SJCRH30 (cell line): Measurements from ENCODE around the gene VIPR2. TPM values are rescaled to one million over a fixed set of nuclear protein-coding genes. Genes with fewer than 3 reads are reported as not detected.

Experiments
- DNase-seq, 2 experiments: peaks; one replicate each; pipeline ENCODE4 v3.0.0-alpha.2; 2015 to 2020
- H3K27ac ChIP-seq: fragments of 250-450 bp; sonication (Bioruptor Pico); 2 replicates; pipeline ENCODE4 v1.5.1; 2020; ENCODE audit warnings: mild to moderate bottlenecking, moderate library complexity
- H3K27me3 ChIP-seq: fragments of 250-450 bp; sonication (Bioruptor Pico); 2 replicates; pipeline ENCODE4 v1.5.1; 2020; ENCODE audit warnings: mild to moderate bottlenecking, moderate library complexity
- H3K36me3 ChIP-seq: fragments of 250-450 bp; sonication (Bioruptor Pico); 2 replicates; pipeline ENCODE4 v1.5.1; 2020; ENCODE audit warnings: mild to moderate bottlenecking, moderate library complexity
- H3K4me1 ChIP-seq: fragments of 250-450 bp; sonication (Bioruptor Pico); 2 replicates; pipeline ENCODE4 v1.5.1; 2020; ENCODE audit warnings: mild to moderate bottlenecking, moderate library complexity
- H3K4me3 ChIP-seq: fragments of 250-450 bp; sonication (Bioruptor Pico); 2 replicates; pipeline ENCODE4 v1.5.1; 2020; ENCODE audit warnings: mild to moderate bottlenecking, moderate library complexity
- H3K9me3 ChIP-seq: fragments of 250-450 bp; sonication (Bioruptor Pico); replicated peaks from 2 replicates; pipeline ENCODE4 v1.5.1; 2020; ENCODE audit warnings: mild to moderate bottlenecking, moderate library complexity
- total RNA-seq: library from RNA; depleted of rRNA; stranded (reverse); fragments of >200 nt; shearing (Covaris generic); gene quantifications from 2 replicates; pipeline ENCODE4 v1.2.3, GENCODE V29; 2014

VIPR2 gene
- total RNA-seq, 1 experiment from 2014 or later = 10.2 TPM

- no peaks in the 10 kb centered on the region for H3K27me3 ChIP-seq
- H3K4me3 ChIP-seq = no peak overlapping the region
- no peaks in the 10 kb centered on the region for H3K9me3 ChIP-seq
- no peaks in the 10 kb centered on the region for H3K4me1 ChIP-seq
- no peaks in the 10 kb centered on the region for H3K36me3 ChIP-seq
- DNase-seq = no peak
- no peak overlapping the region for H3K27ac ChIP-seq
Observed at GRCh38 chr7:159061674-159062212, 82.9 kb downstream of the VIPR2 start.

- H3K4me3 ChIP-seq = no peak overlapping the region
- H3K27me3 ChIP-seq = no peaks in the 10 kb centered on the region
- no peak for DNase-seq
- no peaks in the 10 kb centered on the region for H3K9me3 ChIP-seq
- no peaks in the 10 kb centered on the region for H3K36me3 ChIP-seq
- H3K4me1 ChIP-seq = no peaks in the 10 kb centered on the region
- H3K27ac ChIP-seq = no peak overlapping the region
Observed at GRCh38 chr7:159061209-159061608, 83.5 kb downstream of the VIPR2 start.

- H3K27ac ChIP-seq = no peak overlapping the region
- H3K36me3 ChIP-seq = no peaks in the 10 kb centered on the region
- DNase-seq = no peak
- H3K4me3 ChIP-seq = no peak overlapping the region
- no peaks in the 10 kb centered on the region for H3K4me1 ChIP-seq
- no peaks in the 10 kb centered on the region for H3K27me3 ChIP-seq
- no peaks in the 10 kb centered on the region for H3K9me3 ChIP-seq
Observed at GRCh38 chr7:159060440-159060839, 84.2 kb downstream of the VIPR2 start.

- DNase-seq = no peak
- H3K9me3 ChIP-seq = no peaks in the 10 kb centered on the region
- H3K4me3 ChIP-seq = no peak overlapping the region
- no peaks in the 10 kb centered on the region for H3K36me3 ChIP-seq
- H3K27ac ChIP-seq = no peak overlapping the region
- no peaks in the 10 kb centered on the region for H3K27me3 ChIP-seq
- no peaks in the 10 kb centered on the region for H3K4me1 ChIP-seq
Observed at GRCh38 chr7:159059629-159060028, 85.0 kb downstream of the VIPR2 start.

- Histone ChIP-seq H3K27me3 (no peaks in the 10 kb centered on the region), H3K4me1 (no peaks in the 10 kb centered on the region), H3K4me3 (no peak overlapping the region), H3K27ac (no peak overlapping the region), H3K9me3 (no peaks in the 10 kb centered on the region), H3K36me3 (no peaks in the 10 kb centered on the region)
- DNase-seq = no peak
Observed at GRCh38 chr7:159057647-159058046, 87.0 kb downstream of the VIPR2 start.

- H3K9me3 ChIP-seq = no peaks in the 10 kb centered on the region; the same call in 1 of the 2 replicates
- no peaks in the 10 kb centered on the region for H3K4me1 ChIP-seq
- no peak overlapping the region for H3K4me3 ChIP-seq
- no peak overlapping the region for H3K27ac ChIP-seq
- no peaks in the 10 kb centered on the region for H3K36me3 ChIP-seq
- DNase-seq = peak in 1 of 2 experiments; percentile 45
- no peaks in the 10 kb centered on the region for H3K27me3 ChIP-seq
Observed at GRCh38 chr7:159056737-159057136, 87.9 kb downstream of the VIPR2 start.

- Histone ChIP-seq H3K27ac (no peak overlapping the region), H3K9me3 (no peaks in the 10 kb centered on the region; the same call in 1 of the 2 replicates), H3K27me3 (no peaks in the 10 kb centered on the region), H3K4me3 (no peak overlapping the region), H3K4me1 (no peaks in the 10 kb centered on the region), H3K36me3 (no peaks in the 10 kb centered on the region)
- DNase-seq = no peak
Observed at GRCh38 chr7:159051916-159052315, 92.8 kb downstream of the VIPR2 start.

- no peak for DNase-seq
- Histone ChIP-seq H3K36me3 (no peaks in the 10 kb centered on the region), H3K9me3 (no peaks in the 10 kb centered on the region; the same call in 1 of the 2 replicates), H3K27me3 (no peaks in the 10 kb centered on the region), H3K27ac (no peak overlapping the region), H3K4me1 (no peaks in the 10 kb centered on the region), H3K4me3 (no peak overlapping the region)
Observed at GRCh38 chr7:159050704-159051103, 94.0 kb downstream of the VIPR2 start.

GRCh38 chr7:159049266-159050025 is 95.2 kb downstream of the VIPR2 start:
- DNase-seq = no peak
- no peaks in the 10 kb centered on the region for H3K27me3 ChIP-seq
- H3K27ac ChIP-seq = no peak overlapping the region
- no peaks in the 10 kb centered on the region for H3K4me1 ChIP-seq
- no peaks in the 10 kb centered on the region for H3K36me3 ChIP-seq
- no peaks in the 10 kb centered on the region; the same call in 1 of the 2 replicates for H3K9me3 ChIP-seq
- H3K4me3 ChIP-seq = no peak overlapping the region

- no peak overlapping the region for H3K4me3 ChIP-seq
- H3K27ac ChIP-seq = no peak overlapping the region
- no peaks in the 10 kb centered on the region for H3K36me3 ChIP-seq
- DNase-seq = no peak
- H3K4me1 ChIP-seq = no peaks in the 10 kb centered on the region
- H3K9me3 ChIP-seq = no peaks in the 10 kb centered on the region; the same call in 1 of the 2 replicates
- no peaks in the 10 kb centered on the region for H3K27me3 ChIP-seq
Observed at GRCh38 chr7:159048656-159049055, 96.0 kb downstream of the VIPR2 start.

GRCh38 chr7:159047536-159047935 is 97.1 kb downstream of the VIPR2 start:
- no peaks in the 10 kb centered on the region for H3K27me3 ChIP-seq
- H3K4me1 ChIP-seq = no peaks in the 10 kb centered on the region
- no peaks in the 10 kb centered on the region; the same call in 1 of the 2 replicates for H3K9me3 ChIP-seq
- H3K36me3 ChIP-seq = no peaks in the 10 kb centered on the region
- H3K27ac ChIP-seq = no peak overlapping the region
- no peak for DNase-seq
- H3K4me3 ChIP-seq = no peak overlapping the region

- Histone ChIP-seq H3K9me3 (no peaks in the 10 kb centered on the region), H3K36me3 (no peaks in the 10 kb centered on the region), H3K4me3 (no peak overlapping the region), H3K27ac (no peak overlapping the region), H3K4me1 (no peaks in the 10 kb centered on the region), H3K27me3 (no peaks in the 10 kb centered on the region)
- DNase-seq = no peak
Observed at GRCh38 chr7:159046300-159046699, 98.4 kb downstream of the VIPR2 start.

GRCh38 chr7:159045839-159046238 is 98.8 kb downstream of the VIPR2 start:
- no peaks in the 10 kb centered on the region for H3K27me3 ChIP-seq
- H3K27ac ChIP-seq = no peak overlapping the region
- no peak for DNase-seq
- no peaks in the 10 kb centered on the region for H3K4me1 ChIP-seq
- no peaks in the 10 kb centered on the region for H3K9me3 ChIP-seq
- H3K4me3 ChIP-seq = no peak overlapping the region
- no peaks in the 10 kb centered on the region for H3K36me3 ChIP-seq

- H3K27ac ChIP-seq = no peak overlapping the region
- H3K4me1 ChIP-seq = no peaks in the 10 kb centered on the region
- H3K4me3 ChIP-seq = no peak overlapping the region
- no peak for DNase-seq
- H3K27me3 ChIP-seq = no peaks in the 10 kb centered on the region
- no peaks in the 10 kb centered on the region for H3K9me3 ChIP-seq
- no peaks in the 10 kb centered on the region for H3K36me3 ChIP-seq
Observed at GRCh38 chr7:159042581-159043101, 102.0 kb downstream of the VIPR2 start.

GRCh38 chr7:159042103-159042502 is 102.6 kb downstream of the VIPR2 start:
- no peaks in the 10 kb centered on the region for H3K36me3 ChIP-seq
- H3K27ac ChIP-seq = no peak overlapping the region
- no peaks in the 10 kb centered on the region for H3K9me3 ChIP-seq
- no peaks in the 10 kb centered on the region for H3K4me1 ChIP-seq
- DNase-seq = no peak
- no peak overlapping the region for H3K4me3 ChIP-seq
- H3K27me3 ChIP-seq = no peaks in the 10 kb centered on the region
